K562 (cell line): Measurements from ENCODE around the gene OSBPL7. TPM values are rescaled to one million over a fixed set of nuclear protein-coding genes. Genes with fewer than 3 reads are reported as not detected.

Source experiments
- AFF1 ChIP-seq, 2 experiments: fragments of 450-650 bp; IDR thresholded peaks; 2 replicates each; pipeline ENCODE4 v1.6.1; 2018; ENCODE audit warnings: mild to moderate bottlenecking in 2 of 2, low read depth in 1 of 2; ENCODE audit not compliant: partially characterized antibody in 2 of 2
- EHMT2 ChIP-seq: fragments of 450-650 bp; IDR thresholded peaks from 2 replicates; pipeline ENCODE4 v1.6.1; 2018; ENCODE audit warnings: antibody characterized with exemption
- HMG20B ChIP-seq: fragments of 250-450 bp; sonication (Bioruptor Pico); IDR thresholded peaks from 2 replicates; pipeline ENCODE4 v1.5.0; 2021; ENCODE audit warnings: mild to moderate bottlenecking
- MIER1 ChIP-seq: fragments of 450-650 bp; IDR thresholded peaks from 2 replicates; pipeline ENCODE4 v1.6.1; 2016; ENCODE audit warnings: antibody characterized with exemption, mild to moderate bottlenecking, low read depth
- MNT ChIP-seq, 2 experiments: fragments of 450-650 bp; conservative IDR thresholded peaks; 2 replicates each; pipeline ENCODE4 v1.6.1; 2017; ENCODE audit warnings: mild to moderate bottlenecking in 2 of 2, moderate library complexity in 2 of 2
- NR2F6 ChIP-seq: fragments of 450-650 bp; formaldehyde crosslinking; IDR thresholded peaks from 2 replicates; pipeline ENCODE4 v1.4.0; 2020; ENCODE audit warnings: mild to moderate bottlenecking
- PATZ1 ChIP-seq: fragments of 250-450 bp; sonication (Bioruptor Pico); IDR thresholded peaks from 2 replicates; pipeline ENCODE4 v1.5.0; 2020; ENCODE audit warnings: mild to moderate bottlenecking, borderline replicate concordance
- SMARCE1 ChIP-seq: fragments of 450-650 bp; IDR thresholded peaks from 2 replicates; pipeline ENCODE4 v1.7.1; 2016; ENCODE audit warnings: mild to moderate bottlenecking
- TEAD1 ChIP-seq, 2 experiments: fragments of 450-650 bp in 1 of 2; sonication (generic) in 1 of 2; formaldehyde crosslinking; IDR thresholded peaks; 2 replicates each; pipeline versions ENCODE4 v1.4.0 to v1.8.0; 2020 to 2022; ENCODE audit warnings: mild to moderate bottlenecking in 2 of 2, missing genetic modification reagents in 1 of 2
- ZNF766 ChIP-seq: fragments of 200-800 bp; sonication (Bioruptor generic); conservative IDR thresholded peaks from 2 replicates; pipeline ENCODE4 v1.6.1; 2016; ENCODE audit warnings: missing genetic modification characterization, missing compliant biosample characterization
- polyA plus RNA-seq, 8 experiments: library from polyadenylated mRNA; depleted of rRNA in 4 of 8; stranded (reverse) in 5 of 8; unstranded in 3 of 8; fragments of >200 nt; fragmentation: Nextera tagmentation in 2 of 8; fragmentation: Illumina TruSeq in 1 of 8; extraction: Ambion mirVana in 2 of 8; extraction: Trizol in 1 of 8; gene quantifications; 2 replicates each; pipeline versions ENCODE4 v1.2.1 to v1.2.3, GENCODE V29; 2011 to 2014; ENCODE audit warnings: inconsistent platforms in 1 of 8, missing spikeins in 1 of 8
- total RNA-seq, 7 experiments: library from RNA; depleted of rRNA in 6 of 7; stranded (reverse); fragments of >200 nt in 6 of 7; fragmentation: Illumina TruSeq in 2 of 7; extraction: Trizol in 2 of 7; gene quantifications; 2 replicates each; pipeline versions ENCODE4 v1.2.1 to v1.2.3, GENCODE V29; 2011 to 2021; ENCODE audit warnings: low replicate concordance in 1 of 7

OSBPL7 gene
- total and polyA plus RNA-seq, 9 of the 15 experiments (the other 6 are each of a cell fraction or from before 2014, with no cell fraction given) = 0.32 to 11.9 (median 5.8) TPM

DNA sequence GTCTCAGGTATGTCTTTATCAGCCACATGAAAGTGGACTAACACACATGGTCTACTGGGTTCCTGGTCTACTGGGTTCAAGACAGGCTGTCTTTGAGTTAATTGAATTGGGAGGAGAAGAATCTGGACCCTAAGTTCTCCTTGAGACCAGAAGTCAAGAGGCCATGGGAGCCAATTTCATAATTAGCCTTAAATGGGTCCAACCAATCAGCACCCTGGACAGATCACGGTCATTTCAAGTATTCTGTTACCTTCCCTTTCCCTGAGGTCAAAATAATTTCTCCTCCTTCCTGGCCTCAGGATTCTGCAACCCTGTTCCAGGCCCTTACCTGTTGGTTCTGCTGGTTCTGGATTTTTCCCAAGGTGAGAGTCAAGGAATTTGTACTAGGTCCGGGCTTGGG lies 23.8 kb downstream of the OSBPL7 start (continued):
- TF ChIP-seq AFF1 (IDR thresholded peaks at IDR 0.05; ENCODE audit: low read depth in 1 of 2, partially characterized antibody in 2 of 2) = peak in 1 of 2 experiments; percentile 34
- 0 out of 4 replicates have a peak, but pooled peaks of 1 of the 2 experiments have one; percentile 23 for TF ChIP-seq TEAD1 (CRISPR knock-in tag; IDR thresholded peaks at IDR 0.05)
- no peak for TF ChIP-seq PATZ1 (CRISPR knock-in tag)
- TF ChIP-seq NR2F6 (CRISPR knock-in tag) = no peak
- peak; percentile 91 for TF ChIP-seq MIER1
- 0 out of 4 replicates have a peak, but pooled peaks of 1 of the 2 experiments have one; percentile 20 for TF ChIP-seq MNT (conservative IDR thresholded peaks at IDR 0.05)
- no peak for TF ChIP-seq HMG20B (CRISPR knock-in tag)
- peak; percentile 41; the same call in 1 of the 2 replicates for TF ChIP-seq ZNF766 (CRISPR knock-in tag)
- TF ChIP-seq SMARCE1 = no peak
- TF ChIP-seq EHMT2 = peak; percentile 95
